GM19025 (cell line): Measurements from ENCODE around the gene EIF3F.
A peak's percentile ranks its signal among the peaks of the same experiment; 100 is the strongest.

ENCODE experiments used
- ATAC-seq: cut with Tn5 transposase; IDR thresholded peaks from one replicate; pipeline ENCODE4 v1.9.1; 2021; ENCODE audit warnings: mild to moderate bottlenecking, low read depth, moderate library complexity; ENCODE audit not compliant: unreplicated experiment

Gene EIF3F, protein sequence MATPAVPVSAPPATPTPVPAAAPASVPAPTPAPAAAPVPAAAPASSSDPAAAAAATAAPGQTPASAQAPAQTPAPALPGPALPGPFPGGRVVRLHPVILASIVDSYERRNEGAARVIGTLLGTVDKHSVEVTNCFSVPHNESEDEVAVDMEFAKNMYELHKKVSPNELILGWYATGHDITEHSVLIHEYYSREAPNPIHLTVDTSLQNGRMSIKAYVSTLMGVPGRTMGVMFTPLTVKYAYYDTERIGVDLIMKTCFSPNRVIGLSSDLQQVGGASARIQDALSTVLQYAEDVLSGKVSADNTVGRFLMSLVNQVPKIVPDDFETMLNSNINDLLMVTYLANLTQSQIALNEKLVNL

DNA sequence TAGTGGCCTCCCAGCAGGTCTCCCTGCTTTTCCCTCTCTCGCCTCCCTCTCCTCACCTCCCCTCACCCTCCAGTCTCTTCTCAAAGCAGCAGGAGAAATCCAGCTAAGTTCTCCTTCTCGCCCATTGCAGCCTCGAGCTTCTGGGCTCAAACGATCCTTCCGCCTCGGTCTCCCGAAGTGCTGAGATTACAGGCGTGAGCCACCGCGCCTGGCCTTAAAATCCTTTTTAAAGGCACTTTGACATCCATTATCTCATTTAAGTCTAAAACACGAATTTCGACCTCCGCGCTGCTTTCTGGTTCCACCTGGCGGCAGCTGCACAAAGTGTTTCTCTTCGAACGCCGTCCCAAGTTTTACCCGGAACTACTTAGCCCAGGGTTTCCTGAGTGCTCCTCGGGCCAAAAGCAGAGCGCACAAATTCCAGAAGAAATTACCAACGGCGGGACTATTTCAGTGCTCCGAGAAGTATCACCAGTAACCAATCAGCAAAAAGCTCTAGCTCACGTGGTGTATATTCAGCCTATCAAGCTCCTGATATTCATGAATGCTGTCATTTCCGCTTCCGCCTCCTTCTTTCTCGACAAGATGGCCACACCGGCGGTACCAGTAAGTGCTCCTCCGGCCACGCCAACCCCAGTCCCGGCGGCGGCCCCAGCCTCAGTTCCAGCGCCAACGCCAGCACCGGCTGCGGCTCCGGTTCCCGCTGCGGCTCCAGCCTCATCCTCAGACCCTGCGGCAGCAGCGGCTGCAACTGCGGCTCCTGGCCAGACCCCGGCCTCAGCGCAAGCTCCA is at the start of gene EIF3F:
TSS of gene EIF3F (plus strand) at position 570 of the 792 bp plus-strand sequence. CDS start at position 586, 16 bp downstream.
- ATAC-seq, result peak; percentile 94

DNA sequence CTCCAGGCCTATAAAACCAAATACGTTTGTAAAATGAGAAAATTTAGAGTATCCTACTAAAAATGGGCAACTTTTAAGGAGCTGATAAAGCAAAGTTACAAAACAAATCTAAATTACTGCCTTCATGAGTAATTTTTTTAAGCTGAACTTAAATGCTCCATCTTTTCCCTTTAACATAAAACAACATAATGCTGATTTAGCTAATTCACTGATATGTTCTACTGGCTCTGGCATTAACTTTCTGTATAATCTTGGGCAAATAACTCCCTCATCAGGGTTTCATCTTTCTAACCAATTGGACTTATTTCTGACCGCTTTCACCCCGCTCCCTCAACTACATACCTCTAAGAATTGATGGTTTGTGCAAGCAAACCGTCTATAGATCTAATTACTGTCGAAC is 46.0 kb upstream of the EIF3F start:
- ATAC-seq, result no peak

DNA sequence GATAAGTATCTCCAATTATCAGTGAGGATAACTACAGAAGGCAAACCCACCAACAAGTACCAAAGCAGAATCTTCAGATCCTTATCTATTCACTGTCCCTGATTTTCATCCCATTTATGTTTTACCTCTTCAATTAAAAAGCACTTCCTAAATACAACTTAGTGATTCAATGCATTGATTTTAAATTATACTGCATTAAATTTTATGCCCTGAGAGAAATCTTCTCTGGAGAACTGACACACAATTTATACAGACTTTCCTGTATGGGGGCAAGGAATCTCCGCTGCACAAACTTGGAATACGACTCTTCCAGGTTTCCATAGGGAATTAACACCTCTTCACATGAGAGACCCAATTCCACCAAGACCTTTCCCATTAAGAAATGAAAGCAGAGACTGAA is 45.5 kb upstream of the EIF3F start, which contains the start of gene OR10A3:
TSS of gene OR10A3 (minus strand) at position 101 of the 400 bp plus-strand sequence. CDS start 2,188 bp downstream, outside the sequence.
- no peak for ATAC-seq

DNA sequence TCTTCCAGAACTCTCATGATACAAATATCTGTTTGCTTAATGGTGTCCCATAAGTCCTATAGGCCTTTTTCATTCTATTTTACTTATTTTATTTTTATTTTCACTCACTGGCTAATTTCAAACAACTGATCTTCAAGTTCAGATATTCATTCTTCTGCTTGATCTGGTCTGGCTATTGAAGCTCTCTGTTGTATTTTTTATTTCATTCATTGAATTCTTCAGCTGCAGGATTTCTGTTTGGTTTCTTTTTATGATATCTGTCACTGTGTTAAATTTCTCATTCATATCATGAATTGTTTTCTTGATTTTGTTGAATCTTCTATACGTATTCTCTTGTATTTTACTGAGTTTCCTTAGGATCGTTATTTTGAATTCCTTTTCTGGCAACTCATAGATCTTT is 43.0 kb upstream of the EIF3F start:
- no peak for ATAC-seq

DNA sequence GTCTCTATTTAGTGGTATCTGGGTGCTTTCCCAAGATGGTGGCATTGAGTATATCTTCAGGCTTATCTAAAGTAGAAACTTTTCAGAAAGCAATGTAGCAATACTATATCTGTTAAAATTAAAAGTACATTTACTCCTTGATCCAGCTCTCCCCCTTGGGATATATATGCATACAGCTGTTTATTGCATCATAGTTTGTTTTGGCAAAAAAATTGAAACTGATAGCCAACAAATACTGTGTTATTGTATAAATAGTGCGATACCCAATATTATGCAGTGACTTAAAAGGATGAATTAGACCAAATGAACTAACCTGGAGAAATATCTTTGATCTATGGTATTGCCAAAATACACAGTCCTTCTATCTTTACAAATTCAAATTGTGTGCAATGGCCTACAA is 37.2 kb upstream of the EIF3F start:
- ATAC-seq, result no peak

DNA sequence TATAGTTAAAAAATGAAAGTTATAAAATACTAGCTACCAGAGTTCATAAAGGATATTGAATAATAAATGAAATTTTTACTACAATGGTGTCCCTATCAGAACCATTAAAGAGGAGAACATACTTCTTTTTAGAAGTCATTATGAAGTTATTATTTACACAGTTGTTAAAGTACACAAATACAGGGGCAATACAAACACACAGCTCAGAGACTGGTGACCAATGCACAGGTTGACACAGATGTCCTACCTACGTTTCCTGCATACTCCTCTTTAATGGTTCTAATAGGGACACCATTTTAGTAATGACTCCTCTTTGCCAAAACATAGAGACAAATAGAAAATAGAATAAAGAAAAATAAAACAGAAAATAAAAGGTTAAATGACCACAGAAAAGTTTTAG is 31.9 kb upstream of the EIF3F start:
- ATAC-seq, result no peak

DNA sequence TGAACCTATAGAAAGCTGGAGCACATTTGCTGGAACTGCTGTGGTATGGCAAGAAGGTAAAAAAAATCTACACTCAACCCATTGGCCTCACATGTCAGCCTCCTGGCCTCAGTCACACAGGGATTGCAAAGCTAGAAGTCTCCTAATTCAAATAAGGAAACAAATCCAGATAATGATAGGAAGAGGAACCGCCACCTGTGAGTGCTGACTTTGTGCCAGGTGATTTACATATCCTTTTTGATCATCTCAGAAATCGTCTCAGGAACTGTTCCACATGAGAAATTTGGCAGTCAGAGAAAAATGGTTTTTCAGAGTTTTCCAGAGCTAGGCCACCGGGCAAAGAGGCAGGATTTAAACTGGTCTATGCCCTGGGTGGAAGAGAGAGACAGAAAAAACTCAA is 22.9 kb upstream of the EIF3F start:
- ATAC-seq, result no peak

DNA sequence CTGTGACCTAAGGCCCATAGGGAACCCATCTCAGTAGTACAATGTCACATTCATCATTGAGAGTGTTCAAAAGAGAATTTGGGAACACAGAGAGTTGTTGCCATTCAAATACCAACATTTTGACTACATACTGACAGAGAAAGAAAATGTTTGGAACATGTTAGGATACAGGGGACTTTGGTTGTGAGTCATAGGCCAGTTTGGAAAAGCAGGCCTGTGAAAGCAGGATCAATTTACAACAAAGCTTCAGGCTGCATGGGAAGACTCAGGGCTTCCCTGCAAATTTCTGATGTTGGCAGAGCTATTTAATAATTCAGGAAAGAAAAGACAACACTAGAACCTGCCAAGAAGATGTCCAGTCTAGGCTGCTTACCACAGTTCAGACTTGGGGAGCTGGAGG is 22.3 kb upstream of the EIF3F start:
- no peak for ATAC-seq

DNA sequence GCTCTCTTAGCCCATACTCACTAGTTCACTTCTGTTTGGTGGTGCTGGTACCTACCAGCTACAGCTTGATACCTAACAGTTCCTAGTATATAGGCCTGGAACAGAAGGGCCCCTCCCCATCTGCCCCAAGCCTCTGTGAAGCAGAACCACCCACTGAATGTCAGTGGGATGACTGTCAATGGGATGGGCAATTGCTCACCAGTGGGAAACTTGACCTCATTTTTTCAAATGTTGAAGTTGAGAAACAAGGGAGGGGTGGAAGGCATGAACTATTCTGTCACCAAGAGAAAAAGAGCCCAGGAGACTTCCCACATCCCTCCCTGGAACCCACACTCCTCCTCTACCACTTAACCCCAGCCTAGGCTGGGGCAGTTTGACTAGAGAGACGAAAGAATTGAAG is 21.8 kb upstream of the EIF3F start, which contains the start of gene NLRP10:
TSS of gene NLRP10 (minus strand) at position 62 of the 400 bp plus-strand sequence. CDS start 1,952 bp downstream, outside the sequence.
- ATAC-seq, result no peak

DNA sequence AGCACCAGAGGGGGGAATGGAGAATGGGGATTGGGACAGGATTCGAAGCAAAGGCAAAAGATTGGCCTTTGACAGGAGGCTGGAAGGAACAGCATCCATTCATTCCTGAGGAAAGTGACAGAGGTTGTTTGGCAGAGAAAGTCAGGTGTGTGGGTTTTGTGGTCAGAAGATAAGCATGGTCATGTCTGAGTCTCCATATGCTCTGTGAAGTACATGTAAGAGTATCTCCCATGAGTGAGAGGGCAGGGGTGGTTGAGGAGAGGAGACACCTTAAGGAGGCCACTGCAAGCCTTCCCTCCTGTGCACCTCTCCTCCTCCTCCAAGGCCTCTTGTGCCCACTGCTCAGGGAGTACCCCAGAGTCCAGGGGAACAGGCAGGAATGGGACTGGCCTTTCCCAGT is 20.0 kb upstream of the EIF3F start:
- ATAC-seq, result no peak

DNA sequence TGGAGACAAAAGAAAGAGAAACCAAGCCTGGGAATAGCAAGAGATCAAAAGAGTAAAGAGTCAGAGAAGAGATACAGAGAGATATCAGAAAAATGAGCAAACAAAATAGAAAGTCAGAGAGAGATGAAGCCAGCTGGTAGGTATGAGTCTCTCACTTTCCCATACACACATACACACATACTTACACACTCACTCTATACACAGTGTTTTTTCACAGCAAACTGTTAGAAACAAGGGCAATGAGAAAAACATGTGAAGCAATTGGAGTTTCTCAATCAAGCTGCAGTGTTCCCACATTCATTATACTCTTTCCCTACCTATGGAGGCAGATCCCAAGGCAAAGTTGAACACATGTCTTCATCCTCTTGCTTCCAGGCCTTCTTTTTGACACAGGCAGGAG is 19.3 kb upstream of the EIF3F start:
- ATAC-seq, result no peak

DNA sequence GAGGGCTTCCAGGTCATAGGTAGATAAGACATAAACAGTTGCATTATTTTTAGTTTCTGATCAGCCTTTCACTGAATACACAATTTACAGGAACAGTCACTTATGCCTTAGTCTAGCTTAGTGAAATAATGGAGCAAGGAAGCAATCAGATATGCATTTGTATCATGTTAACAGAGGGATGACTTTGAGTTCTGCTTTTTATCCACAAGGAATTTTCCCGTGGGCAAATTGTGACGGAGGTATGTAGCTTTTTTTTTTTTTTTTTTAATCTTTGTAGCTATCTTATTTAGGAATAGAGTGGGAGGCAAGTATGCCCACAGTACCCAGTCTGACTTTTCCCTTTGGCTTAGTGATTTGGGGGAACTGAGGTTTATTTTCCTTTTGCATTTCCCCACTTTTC is 18.5 kb upstream of the EIF3F start:
- ATAC-seq, result no peak

DNA sequence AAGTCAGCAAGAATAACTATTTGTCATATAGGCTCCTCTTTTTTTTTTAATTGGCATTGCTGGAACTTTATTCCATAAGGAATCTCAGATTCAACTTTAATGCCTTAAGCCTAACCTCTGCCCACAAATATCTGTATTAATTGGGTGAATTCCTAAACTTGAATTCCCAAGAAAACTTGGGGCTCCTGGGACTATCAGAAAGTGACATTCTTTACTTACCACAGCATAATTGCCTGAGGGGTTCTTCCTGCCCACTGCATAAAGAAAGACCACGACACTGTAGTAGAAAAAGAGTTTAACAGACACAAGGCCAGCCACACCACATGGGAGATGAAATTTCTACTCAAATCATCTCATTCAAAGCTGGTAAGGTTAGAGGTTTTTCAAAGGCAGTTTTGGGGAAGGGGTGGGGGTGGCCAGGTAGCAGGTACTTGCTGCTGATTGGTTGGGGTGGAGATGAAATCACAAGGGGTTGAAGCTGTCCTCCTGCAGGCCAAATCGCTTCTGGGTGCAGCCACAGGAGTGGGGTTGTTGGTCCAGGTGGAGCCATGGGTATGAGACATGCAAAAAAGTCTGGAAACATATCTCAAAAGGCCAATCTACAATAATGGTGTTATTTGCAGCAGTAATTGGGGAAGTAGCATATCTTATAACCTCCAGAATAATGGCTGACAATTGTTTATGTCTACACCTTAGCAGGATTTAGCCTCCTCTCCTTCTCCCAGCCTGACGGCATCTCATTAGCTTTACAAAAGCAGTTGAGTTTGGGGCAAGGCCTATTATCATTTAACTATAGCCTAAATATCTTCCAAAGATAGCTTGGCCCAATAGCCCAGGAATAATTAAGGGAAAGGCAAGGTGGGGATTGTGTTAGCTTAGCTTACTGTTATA is 17.1 kb upstream of the EIF3F start:
- no peak for ATAC-seq

DNA sequence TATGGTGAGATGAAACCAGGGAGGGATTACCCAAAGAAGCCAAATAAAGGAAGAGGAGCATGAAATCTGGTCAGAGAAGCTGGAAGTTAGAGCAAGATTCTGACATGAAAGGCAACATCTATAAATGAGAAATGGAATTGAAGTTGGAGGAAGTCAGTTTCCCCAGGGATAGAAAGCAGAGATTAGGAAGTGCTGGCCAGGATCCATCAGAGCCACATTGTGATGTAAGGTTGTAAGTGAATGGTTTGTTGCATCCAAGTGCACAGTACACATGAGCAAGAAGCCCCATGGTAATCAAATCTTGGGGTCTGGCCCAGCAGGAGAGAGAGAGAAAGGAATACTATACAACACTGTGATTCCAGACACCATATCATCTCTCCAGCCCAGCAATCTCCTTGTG is 15.3 kb upstream of the EIF3F start:
- ATAC-seq, result no peak

DNA sequence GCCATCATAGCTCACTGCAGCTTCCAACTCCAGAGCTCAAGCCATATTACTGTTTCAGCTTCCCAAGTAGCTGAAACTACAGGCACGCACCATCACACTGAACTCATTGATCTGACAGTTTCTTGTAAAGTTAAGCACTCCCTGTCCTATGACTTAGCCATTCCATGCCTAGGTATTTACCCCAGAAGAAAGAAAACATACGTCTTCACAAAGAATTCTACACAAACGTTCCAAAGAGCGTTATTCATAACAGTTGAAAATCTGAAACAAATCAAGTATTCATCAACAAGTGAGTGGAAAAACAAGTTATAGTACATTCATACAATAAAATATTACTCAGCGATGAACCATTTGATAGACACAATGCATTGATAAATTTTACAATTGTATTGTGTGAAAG is 14.1 kb upstream of the EIF3F start:
- ATAC-seq, result no peak

DNA sequence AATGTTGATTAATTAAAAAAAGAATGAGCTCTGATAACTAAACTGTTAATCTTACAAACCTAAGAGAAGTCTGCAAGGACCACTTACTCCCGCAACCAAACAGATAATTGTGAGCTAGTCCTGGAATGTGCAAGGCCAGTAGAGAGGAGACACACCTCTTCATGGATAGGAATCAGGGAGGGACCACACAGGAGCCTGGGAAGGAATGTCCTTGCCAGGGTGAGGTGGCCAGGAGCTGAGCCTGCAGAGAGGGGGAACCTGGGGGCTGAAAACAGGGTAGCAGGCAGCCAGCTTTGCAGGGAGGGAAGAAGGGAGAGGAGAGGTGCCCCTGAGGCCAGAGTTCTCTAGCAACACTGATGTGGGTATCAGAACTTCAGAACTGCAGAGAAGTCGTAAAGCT is 12.5 kb upstream of the EIF3F start:
- no peak for ATAC-seq

DNA sequence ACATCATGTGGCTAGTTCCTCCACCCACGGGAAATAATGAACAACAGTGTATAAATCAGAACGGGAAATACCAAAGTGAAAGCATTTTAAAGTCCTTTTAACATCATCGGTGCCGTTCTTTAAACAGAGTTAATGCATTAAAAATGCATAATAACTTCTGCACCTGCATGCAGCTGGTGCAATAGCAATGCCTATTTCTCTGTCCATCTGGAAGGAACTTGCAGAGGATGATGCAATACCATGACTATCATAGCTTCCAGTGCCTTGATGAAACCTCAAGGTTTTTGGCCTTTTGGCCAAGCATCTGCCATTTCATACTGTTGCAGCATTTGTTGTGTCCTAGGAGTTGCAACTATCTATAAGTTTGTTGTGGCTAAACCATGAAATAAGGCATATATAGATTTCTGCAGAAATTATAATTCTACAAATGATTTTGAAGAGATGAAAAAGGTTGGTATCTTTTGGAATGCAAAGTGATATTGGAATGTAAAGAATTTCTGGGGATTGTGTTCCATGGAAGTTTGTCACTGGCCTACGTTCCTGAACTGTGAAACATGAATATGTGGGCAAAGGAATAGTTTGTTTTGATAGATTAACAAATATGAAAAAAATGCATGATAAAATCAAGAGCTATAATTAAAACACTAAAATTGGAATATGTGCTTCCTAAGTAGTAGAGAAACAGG is 9.8 kb upstream of the EIF3F start:
- ATAC-seq, result no peak

DNA sequence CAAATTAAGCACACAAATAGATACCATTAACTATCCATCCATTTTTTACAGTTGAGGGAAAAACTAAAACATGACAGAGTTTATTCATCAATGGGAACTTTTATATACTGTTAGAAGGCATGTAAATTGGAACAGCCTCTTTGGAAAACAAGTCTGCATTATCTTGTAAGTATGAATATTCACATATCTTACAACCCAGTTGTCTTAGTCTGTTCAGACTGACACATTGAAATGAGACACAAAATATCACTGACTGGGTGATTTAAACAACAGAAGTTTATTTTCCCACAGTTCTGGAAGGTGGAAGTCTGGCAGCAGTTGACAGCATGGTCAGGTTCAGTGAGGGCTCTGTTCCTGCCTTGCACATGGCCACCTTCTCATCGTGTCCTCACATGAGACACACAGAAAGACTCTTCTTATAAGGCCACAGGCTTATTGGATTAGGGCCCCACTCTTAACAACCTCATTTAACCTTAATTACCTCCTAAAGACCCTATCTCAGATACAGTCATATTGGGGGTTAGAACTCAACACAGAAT is 5.4 kb upstream of the EIF3F start:
- ATAC-seq, result no peak

DNA sequence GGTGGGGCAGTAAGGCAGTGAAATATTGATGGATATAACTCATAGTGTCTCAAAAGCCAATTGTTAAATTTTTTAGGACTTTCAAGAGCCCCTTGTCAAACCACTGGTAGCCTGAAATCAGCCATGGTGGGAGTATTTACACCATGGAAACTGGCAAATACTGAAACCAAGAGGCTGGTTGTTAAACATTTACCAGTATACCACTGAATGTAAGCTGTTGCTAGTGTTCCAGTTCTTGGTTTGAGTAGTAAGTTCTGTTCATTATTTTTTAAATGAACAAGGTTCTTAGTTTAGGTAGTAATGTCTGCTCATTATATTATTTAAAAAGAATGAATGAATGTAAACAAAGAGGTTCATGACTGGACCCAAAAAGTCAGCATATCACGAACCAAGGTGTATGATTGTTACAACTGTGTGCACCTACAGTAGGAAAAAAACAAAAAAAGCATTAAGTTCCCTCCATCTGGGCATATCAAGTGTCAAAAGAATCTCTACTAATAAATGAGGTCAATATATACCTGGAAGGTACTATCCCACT is 4.5 kb upstream of the EIF3F start:
- peak; percentile 36 for ATAC-seq
